CD4-positive, alpha-beta memory T cell (primary cell): ENCODE results near the gene LAMA5. TPM values are rescaled to one million over a fixed set of nuclear protein-coding genes. Genes with fewer than 3 reads are reported as not detected.

Source experiments
- CTCF ChIA-PET: fragments of 350-600 bp; sonication (Branson Sonifier 250); formaldehyde crosslinking; loops from one replicate; lab custom pipeline; 2021; ENCODE audit warnings: inconsistent platforms; ENCODE audit not compliant: partially characterized antibody; lab: Charles Lee
- POLR2A ChIA-PET: fragments of 350-600 bp; sonication (Branson Sonifier 250); formaldehyde crosslinking; loops from one replicate; lab custom pipeline; 2021; ENCODE audit not compliant: partially characterized antibody; lab: Charles Lee
- DNase-seq, 5 donors: peaks; one replicate each; pipeline versions ENCODE4 v3.0.0 to v3.0.0-alpha.2; 2020 to 2022; ENCODE audit warnings: mixed read lengths in 1 of 5
- H3K27ac ChIP-seq: one replicate; pipeline ENCODE4 v1.7.0; 2013; ENCODE audit warnings: low read depth, low read length
- H3K27me3 ChIP-seq: 2 replicates; pipeline ENCODE4 v1.7.0; 2013; ENCODE audit warnings: mild to moderate bottlenecking, low read length, moderate library complexity; ENCODE audit not compliant: insufficient read depth
- H3K36me3 ChIP-seq: 2 replicates; pipeline ENCODE4 v1.7.0; 2013; ENCODE audit warnings: mild to moderate bottlenecking, low read length, moderate library complexity; ENCODE audit not compliant: insufficient read depth
- H3K4me1 ChIP-seq: 2 replicates; pipeline ENCODE4 v1.7.0; 2013; ENCODE audit warnings: mild to moderate bottlenecking, low read length, moderate library complexity; ENCODE audit not compliant: insufficient read depth
- H3K4me3 ChIP-seq, 2 donors: one replicate each; pipeline ENCODE4 v1.7.0; 2013; ENCODE audit warnings: low read length in 2 of 2, mild to moderate bottlenecking in 1 of 2
- H3K9me3 ChIP-seq, 2 donors: one replicate each; pipeline ENCODE4 v1.7.0; 2013; ENCODE audit warnings: low read length in 2 of 2, control low read depth in 1 of 2; ENCODE audit not compliant: control insufficient read depth in 1 of 2
- H3K27ac Mint-ChIP-seq, 7 donors: one replicate each; pipeline ENCODE4 v1.8.0; 2020 to 2021; ENCODE audit warnings: mixed read lengths in 7 of 7, mild to moderate bottlenecking in 6 of 7, inconsistent platforms in 3 of 7, moderate library complexity in 3 of 7
- H3K27me3 Mint-ChIP-seq, 2 donors: one replicate each; pipeline ENCODE4 v1.8.0; 2020 to 2021; ENCODE audit warnings: mixed read lengths in 2 of 2
- H3K36me3 Mint-ChIP-seq, 2 donors: one replicate each; pipeline ENCODE4 v1.8.0; 2020 to 2021; ENCODE audit warnings: mixed read lengths in 2 of 2, inconsistent platforms in 1 of 2, mild to moderate bottlenecking in 1 of 2
- H3K4me1 Mint-ChIP-seq, 4 donors: one replicate each; pipeline ENCODE4 v1.8.0; 2020 to 2021; ENCODE audit warnings: mixed read lengths in 4 of 4, mild to moderate bottlenecking in 1 of 4
- H3K4me3 Mint-ChIP-seq, 8 donors: one replicate each; pipeline ENCODE4 v1.8.0; 2020 to 2021; ENCODE audit warnings: mixed read lengths in 8 of 8, mild to moderate bottlenecking in 7 of 8, moderate library complexity in 6 of 8, inconsistent platforms in 3 of 8
- H3K9me3 Mint-ChIP-seq, 8 donors: one replicate each; pipeline ENCODE4 v1.8.0; 2020 to 2021; ENCODE audit warnings: mixed read lengths in 8 of 8, mild to moderate bottlenecking in 5 of 8, inconsistent platforms in 3 of 8, moderate library complexity in 1 of 8
- intact Hi-C: fragments of 100-400 bp; cut with micrococcal nuclease; formaldehyde crosslinking; loops from one replicate; pipeline ENCODE4 v1.15.1; 2023
- microRNA-seq: library from miRNA; unstranded; fragments of <30 nt; microRNA quantifications from one replicate; pipeline ENCODE4 v1.2.0, GENCODE V29; 2021; ENCODE audit warnings: borderline replicate concordance, borderline number of aligned reads, borderline microRNAs expressed, mixed read lengths
- polyA plus RNA-seq, 2 donors: library from polyadenylated mRNA; unstranded; fragments of 300-500 nt; fragmentation: Illumina TruSeq; gene quantifications; one replicate each; pipeline ENCODE4 v1.2.3, GENCODE V29; 2021
- total RNA-seq, 2 experiments: library from RNA; stranded (reverse); gene quantifications; one replicate each; pipeline ENCODE4 v1.2.3, GENCODE V29; 2021

LAMA5 gene
- total and polyA plus RNA-seq, 4 experiments from 2014 or later, result 0.49 TPM; not detected in 3

GRCh38 chr20:62266851-62267250, 100.3 kb downstream of the LAMA5 start:
- H3K4me3 ChIP-seq, result no peak overlapping the region
- POLR2A ChIA-PET, result no interaction called here
- H3K27me3 ChIP-seq, result no peaks in the 10 kb centered on the region
- H3K4me1 Mint-ChIP-seq, result peaks cover 0 to 4% (median 3%) of the 10 kb centered on the region in 4 donors
- no peak overlapping the region for H3K27ac ChIP-seq
- no peak overlapping the region for H3K27ac Mint-ChIP-seq
- CTCF ChIA-PET, result no interaction called here
- peaks cover 30 to 43% of the 10 kb centered on the region in 2 donors for H3K36me3 Mint-ChIP-seq
- no peaks in the 10 kb centered on the region for H3K27me3 Mint-ChIP-seq
- H3K4me1 ChIP-seq, result no peaks in the 10 kb centered on the region
- H3K9me3 ChIP-seq, result no peaks in the 10 kb centered on the region
- DNase-seq, result no peak
- H3K36me3 ChIP-seq, result peaks cover 17% of the 10 kb centered on the region
- intact Hi-C loops, result no loop called here
- no peak overlapping the region for H3K4me3 Mint-ChIP-seq
- H3K9me3 Mint-ChIP-seq, result peaks cover 0 to 2% (median 0%) of the 10 kb centered on the region in 8 donors

DNA sequence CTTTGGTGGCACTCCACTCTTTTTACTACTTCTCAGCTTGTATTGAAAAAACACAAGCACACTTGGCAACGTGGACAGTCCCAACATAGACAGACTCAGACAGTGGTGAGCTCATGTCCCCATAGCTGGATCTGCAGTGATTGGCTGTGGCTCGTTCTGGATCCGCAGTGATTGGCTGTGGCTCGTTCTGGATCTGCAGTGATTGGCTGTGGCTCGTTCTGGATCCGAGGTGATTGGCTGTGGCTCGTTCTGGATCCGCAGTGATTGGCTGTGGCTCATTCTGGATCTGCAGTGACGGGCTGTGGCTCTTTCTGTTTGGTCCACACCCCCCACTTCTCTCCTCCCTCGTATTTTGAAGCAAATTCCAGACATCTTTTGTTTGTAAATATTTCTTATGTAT, 100.8 kb downstream of the LAMA5 start:
- Histone ChIP-seq H3K4me3 (no peak overlapping the region), H3K27me3 (no peaks in the 10 kb centered on the region), H3K4me1 (no peaks in the 10 kb centered on the region), H3K36me3 (peaks cover 20% of the 10 kb centered on the region), H3K27ac (no peak overlapping the region), H3K9me3 (no peaks in the 10 kb centered on the region)
- Mint-ChIP-seq H3K36me3 (peaks cover 30 to 41% of the 10 kb centered on the region in 2 donors), H3K4me1 (peaks cover 0 to 4% (median 3%) of the 10 kb centered on the region in 4 donors), H3K4me3 (no peak overlapping the region), H3K9me3 (peaks cover 0 to 2% (median 0%) of the 10 kb centered on the region in 8 donors), H3K27me3 (no peaks in the 10 kb centered on the region), H3K27ac (no peak overlapping the region)
- POLR2A ChIA-PET, result no interaction called here
- CTCF ChIA-PET, result no interaction called here
- no peak for DNase-seq
- intact Hi-C loops, result no loop called here

- no peak overlapping the region for H3K4me3 ChIP-seq
- H3K27me3 ChIP-seq, result no peaks in the 10 kb centered on the region
- no peak for DNase-seq
- ChIA-PET CTCF (no interaction called here), POLR2A (no interaction called here)
- H3K9me3 Mint-ChIP-seq, result peaks cover 0 to 2% (median 0%) of the 10 kb centered on the region in 8 donors
- peaks cover 0 to 4% (median 3%) of the 10 kb centered on the region in 4 donors for H3K4me1 Mint-ChIP-seq
- no peak overlapping the region for H3K27ac Mint-ChIP-seq
- no peaks in the 10 kb centered on the region for H3K4me1 ChIP-seq
- H3K36me3 Mint-ChIP-seq, result peaks cover 34 to 44% of the 10 kb centered on the region in 2 donors
- no peaks in the 10 kb centered on the region for H3K9me3 ChIP-seq
- H3K36me3 ChIP-seq, result peaks cover 26% of the 10 kb centered on the region
- H3K4me3 Mint-ChIP-seq, result no peak overlapping the region
- intact Hi-C loops, result no loop called here
- no peak overlapping the region for H3K27ac ChIP-seq
- no peaks in the 10 kb centered on the region for H3K27me3 Mint-ChIP-seq
Measured at GRCh38 chr20:62265365-62265764, 101.7 kb downstream of the LAMA5 start.

DNA sequence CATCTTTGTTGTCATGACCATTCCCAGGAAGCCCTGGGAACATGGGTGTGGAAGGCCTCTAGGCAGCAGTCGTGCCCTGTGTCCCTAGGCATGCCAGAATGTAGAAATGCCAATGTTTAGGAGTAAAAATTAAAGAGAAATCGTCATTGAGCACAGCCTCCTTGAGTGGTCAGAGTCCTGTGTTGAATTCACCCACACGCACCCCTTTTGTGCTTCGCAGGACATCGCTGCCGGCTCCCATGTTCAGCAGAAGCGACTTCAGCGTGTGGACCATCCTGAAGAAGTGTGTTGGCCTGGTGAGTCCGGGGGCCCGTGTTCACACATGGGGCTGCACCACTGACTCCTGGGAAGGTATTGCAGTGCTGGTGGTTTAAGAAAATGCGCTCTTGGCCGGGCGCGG, 103.7 kb downstream of the LAMA5 start:
- Mint-ChIP-seq H3K9me3 (peaks cover 0 to 2% (median 0%) of the 10 kb centered on the region in 8 donors), H3K36me3 (peaks cover 39 to 51% of the 10 kb centered on the region in 2 donors), H3K27ac (no peak overlapping the region), H3K4me3 (no peak overlapping the region), H3K27me3 (no peaks in the 10 kb centered on the region), H3K4me1 (peaks cover 0 to 4% (median 1%) of the 10 kb centered on the region in 4 donors)
- H3K4me3 ChIP-seq, result no peak overlapping the region
- ChIA-PET CTCF (no interaction called here), POLR2A (no interaction called here)
- DNase-seq, result no peak
- H3K27ac ChIP-seq, result no peak overlapping the region
- H3K9me3 ChIP-seq, result no peaks in the 10 kb centered on the region
- intact Hi-C loops, result no loop called here
- no peaks in the 10 kb centered on the region for H3K4me1 ChIP-seq
- peaks cover 43% of the 10 kb centered on the region for H3K36me3 ChIP-seq
- no peaks in the 10 kb centered on the region for H3K27me3 ChIP-seq

DNA sequence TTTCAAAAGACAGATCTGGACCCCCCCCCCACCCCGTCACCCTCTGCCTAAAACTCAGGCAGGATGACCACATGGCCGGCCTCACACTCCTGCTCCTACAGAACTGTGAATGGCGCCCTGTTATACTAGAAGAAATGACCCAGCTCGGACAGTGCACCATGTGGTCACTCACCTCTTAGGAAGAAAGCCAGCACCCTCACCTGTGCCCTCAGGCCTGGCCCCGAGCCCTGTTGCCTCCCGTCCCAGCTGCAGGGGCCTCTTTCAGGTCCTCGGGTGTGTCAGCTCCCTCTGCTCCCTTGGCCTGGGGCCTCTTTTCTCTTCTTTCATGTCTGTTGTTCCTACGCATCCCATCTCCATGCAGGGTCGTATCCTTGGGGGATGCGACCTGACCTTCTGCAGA, 105.0 kb downstream of the LAMA5 start:
- Histone ChIP-seq H3K9me3 (no peaks in the 10 kb centered on the region), H3K27me3 (no peaks in the 10 kb centered on the region), H3K4me3 (no peak overlapping the region), H3K36me3 (peaks cover 51% of the 10 kb centered on the region), H3K27ac (no peak overlapping the region), H3K4me1 (no peaks in the 10 kb centered on the region)
- Mint-ChIP-seq H3K36me3 (peaks cover 34 to 52% of the 10 kb centered on the region in 2 donors), H3K27ac (no peak overlapping the region), H3K4me3 (no peak overlapping the region), H3K4me1 (peaks cover 0 to 1% (median under 1%) of the 10 kb centered on the region in 4 donors), H3K27me3 (no peaks in the 10 kb centered on the region), H3K9me3 (peaks cover 0 to 2% (median 0%) of the 10 kb centered on the region in 8 donors)
- ChIA-PET POLR2A (no interaction called here), CTCF (no interaction called here)
- no peak for DNase-seq
- intact Hi-C loops, result no loop called here

DNA sequence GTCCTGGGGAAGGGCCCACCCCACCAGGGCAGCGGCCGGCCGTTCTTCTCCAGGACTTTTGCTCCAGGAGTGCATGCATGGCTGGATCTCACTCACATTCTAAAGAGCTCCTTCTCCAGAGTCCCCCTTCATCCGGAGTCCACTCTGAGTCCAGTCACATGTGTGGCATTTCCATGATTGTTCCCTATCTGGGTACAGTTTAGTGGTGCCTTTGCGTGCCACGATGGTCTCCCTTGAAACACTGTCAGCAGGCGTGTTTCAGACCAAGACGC, 107.9 kb downstream of the LAMA5 start:
- CTCF ChIA-PET, result no interaction called here

More for the DNA sequence above, 107.9 kb downstream of the LAMA5 start:
- H3K9me3 Mint-ChIP-seq, result no peaks in the 10 kb centered on the region
- Histone ChIP-seq H3K4me3 (no peak overlapping the region), H3K4me1 (no peaks in the 10 kb centered on the region), H3K36me3 (peaks cover 55% of the 10 kb centered on the region), H3K27me3 (no peaks in the 10 kb centered on the region), H3K9me3 (no peaks in the 10 kb centered on the region), H3K27ac (no peak overlapping the region)
- H3K27me3 Mint-ChIP-seq, result no peaks in the 10 kb centered on the region
- H3K36me3 Mint-ChIP-seq, result peaks cover 19 to 54% of the 10 kb centered on the region in 2 donors
- no peak overlapping the region for H3K4me3 Mint-ChIP-seq
- no peak overlapping the region for H3K27ac Mint-ChIP-seq
- POLR2A ChIA-PET, result no interaction called here
- DNase-seq, result no peak
- H3K4me1 Mint-ChIP-seq, result peaks cover 0 to 5% (median 2%) of the 10 kb centered on the region in 4 donors
- intact Hi-C loops, result no loop called here

Small RNA genes lying within 50 kb of the gene (microRNA-seq; reads per million reads assigned to microRNA genes)
- gene MIR4758, result not detected

Other genes with a start within 250 kb of the LAMA5 start
- 10 to 100 TPM; 48.5 to 50.3 TPM for gene LSM14B, start 244.8 kb downstream of the LAMA5 start, total RNA-seq
- gene LSM14B, start 244.8 kb downstream of the LAMA5 start, polyA plus RNA-seq, result 1 to 10 TPM in 1 of 2 donors, under 1 TPM in 1; 0.78 to 1.2 TPM
- 100 to 1,000 TPM; 182 to 190 TPM for gene PSMA7, start 223.9 kb downstream of the LAMA5 start, total RNA-seq
- gene PSMA7, start 223.9 kb downstream of the LAMA5 start, polyA plus RNA-seq, result 100 to 1,000 TPM; 437 to 598 TPM
- 10 to 100 TPM; 22.7 to 24.8 TPM for gene SS18L1, start 223.5 kb downstream of the LAMA5 start, total RNA-seq
- 1 to 10 TPM in 1 of 2 donors, under 1 TPM in 1; 0.71 to 1.4 TPM for gene SS18L1, start 223.5 kb downstream of the LAMA5 start, polyA plus RNA-seq
- 10 to 100 TPM; 48.5 to 50.7 TPM for gene MTG2, start 184.3 kb downstream of the LAMA5 start, total RNA-seq
- 10 to 100 TPM; 15.9 to 23.9 TPM for gene MTG2, start 184.3 kb downstream of the LAMA5 start, polyA plus RNA-seq
- gene HRH3, start 147.0 kb downstream of the LAMA5 start, total RNA-seq, result not detected
- gene HRH3, start 147.0 kb downstream of the LAMA5 start, polyA plus RNA-seq, result not detected
- 10 to 100 TPM; 76.2 to 84.4 TPM for gene OSBPL2, start 128.8 kb downstream of the LAMA5 start, total RNA-seq
- gene OSBPL2, start 128.8 kb downstream of the LAMA5 start, polyA plus RNA-seq, result 10 to 100 TPM; 14.8 to 22.0 TPM
- gene ADRM1, start 64.3 kb downstream of the LAMA5 start, total RNA-seq, result 10 to 100 TPM; 59.4 to 62.2 TPM
- 100 to 1,000 TPM in 1 of 2 donors, 10 to 100 TPM in 1; 95.8 to 102 TPM for gene ADRM1, start 64.3 kb downstream of the LAMA5 start, polyA plus RNA-seq
- 1,000 to 10,000 TPM; 3,142 to 3,368 TPM for gene RPS21, start 19.8 kb upstream of the LAMA5 start, total RNA-seq
- 1,000 to 10,000 TPM; 1,968 to 2,753 TPM for gene RPS21, start 19.8 kb upstream of the LAMA5 start, polyA plus RNA-seq
- gene CABLES2, start 40.0 kb upstream of the LAMA5 start, total RNA-seq, result 1 to 10 TPM; 5.9 to 7.5 TPM
- gene CABLES2, start 40.0 kb upstream of the LAMA5 start, polyA plus RNA-seq, result 1 to 10 TPM in 1 of 2 donors, under 1 TPM in 1; 0.45 to 1.8 TPM
- gene RBBP8NL, start 60.2 kb upstream of the LAMA5 start, total RNA-seq, result not detected
- gene RBBP8NL, start 60.2 kb upstream of the LAMA5 start, polyA plus RNA-seq, result not detected
- gene GATA5, start 108.7 kb upstream of the LAMA5 start, total RNA-seq, result not detected
- not detected for gene GATA5, start 108.7 kb upstream of the LAMA5 start, polyA plus RNA-seq